Middle frontal gyrus (tissue), 1 donor: ENCODE data around the gene DUS2.
"Not testable (repeated sequence)": the region's sequence is repeated elsewhere in the genome, so short reads cannot be mapped to it uniquely, and the experiment has no call there.

ENCODE experiments used
- DNase-seq: peaks from one replicate; pipeline ENCODE4 v3.0.0-alpha.2; 2015; ENCODE audit warnings: low spot score; ENCODE audit errors: extremely low spot score

DUS2 gene

GRCh38 chr16:68022728-68023537 lies at the start of gene DUS2, which contains the start of gene DDX28:
Gene DUS2 (plus strand): TSS chr16:68023284. CDS start chr16:68038024, 14,740 bp downstream.
Gene DDX28 (minus strand): TSS chr16:68023232. CDS start chr16:68023202, 30 bp downstream.
- DNase-seq = peak; percentile 87

GRCh38 chr16:67975321-67976105 lies 47.6 kb upstream of the DUS2 start:
- no peak for DNase-seq

GRCh38 chr16:67976205-67976604 lies 46.9 kb upstream of the DUS2 start:
- no peak for DNase-seq

- DNase-seq = no peak
Observed at GRCh38 chr16:67977005-67977404, 46.1 kb upstream of the DUS2 start.

- DNase-seq = no peak
Observed at GRCh38 chr16:67977469-67978227, 45.4 kb upstream of the DUS2 start.

GRCh38 chr16:67979955-67980678 lies 43.0 kb upstream of the DUS2 start, which contains the start of gene DPEP3:
Gene DPEP3 (minus strand): TSS chr16:67980499. CDS start chr16:67980380, 119 bp downstream.
- no peak for DNase-seq

- no peak for DNase-seq
Observed at GRCh38 chr16:67982011-67982696, 40.9 kb upstream of the DUS2 start.

GRCh38 chr16:67986949-67987348 lies 36.1 kb upstream of the DUS2 start:
- DNase-seq = no peak

- no peak for DNase-seq
Observed at GRCh38 chr16:67987460-67988160, 35.5 kb upstream of the DUS2 start.

GRCh38 chr16:67988675-67989074 lies 34.4 kb upstream of the DUS2 start:
- no peak for DNase-seq

GRCh38 chr16:67989322-67990017 lies 33.6 kb upstream of the DUS2 start:
- DNase-seq = no peak

GRCh38 chr16:67990018-67990386 lies 33.1 kb upstream of the DUS2 start:
- no peak for DNase-seq

GRCh38 chr16:67992661-67993206 lies 30.4 kb upstream of the DUS2 start:
- DNase-seq = no peak

- no peak for DNase-seq
Observed at GRCh38 chr16:67993207-67994039, 29.7 kb upstream of the DUS2 start.

GRCh38 chr16:67994040-67994408 lies 29.1 kb upstream of the DUS2 start:
- DNase-seq = not testable (repeated sequence)

GRCh38 chr16:67995423-67995822 lies 27.7 kb upstream of the DUS2 start:
- DNase-seq = no peak

- DNase-seq = no peak
Observed at GRCh38 chr16:67996666-67997065, 26.4 kb upstream of the DUS2 start.

- DNase-seq = not testable (repeated sequence)
Observed at GRCh38 chr16:67998231-67998778, 24.8 kb upstream of the DUS2 start.
